ENCODE results near the gene CFAP100.

Gene CFAP100

DNA sequence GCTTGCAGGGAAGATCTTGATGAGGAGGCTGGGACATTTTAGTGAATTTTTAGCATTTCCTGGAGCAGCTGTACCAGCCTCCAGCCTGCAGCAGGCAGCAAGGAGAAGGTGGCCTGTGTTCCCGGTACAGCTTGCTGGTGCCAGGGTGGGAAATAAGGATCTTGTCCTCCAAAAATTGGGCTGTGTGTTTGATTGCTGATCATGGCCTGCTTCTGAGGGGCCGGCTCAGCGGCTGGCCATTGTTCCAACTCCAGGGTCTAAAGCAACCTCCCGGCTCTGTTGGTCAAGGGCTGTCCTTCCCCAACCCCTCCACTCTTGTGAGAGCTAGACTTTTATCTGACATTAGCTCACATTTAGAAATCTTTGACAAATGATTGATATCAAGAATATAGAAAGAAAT, 5.0 kb downstream of the CFAP100 start:
- DNase-seq (ENCODE audit: low read depth): no peak

DNA sequence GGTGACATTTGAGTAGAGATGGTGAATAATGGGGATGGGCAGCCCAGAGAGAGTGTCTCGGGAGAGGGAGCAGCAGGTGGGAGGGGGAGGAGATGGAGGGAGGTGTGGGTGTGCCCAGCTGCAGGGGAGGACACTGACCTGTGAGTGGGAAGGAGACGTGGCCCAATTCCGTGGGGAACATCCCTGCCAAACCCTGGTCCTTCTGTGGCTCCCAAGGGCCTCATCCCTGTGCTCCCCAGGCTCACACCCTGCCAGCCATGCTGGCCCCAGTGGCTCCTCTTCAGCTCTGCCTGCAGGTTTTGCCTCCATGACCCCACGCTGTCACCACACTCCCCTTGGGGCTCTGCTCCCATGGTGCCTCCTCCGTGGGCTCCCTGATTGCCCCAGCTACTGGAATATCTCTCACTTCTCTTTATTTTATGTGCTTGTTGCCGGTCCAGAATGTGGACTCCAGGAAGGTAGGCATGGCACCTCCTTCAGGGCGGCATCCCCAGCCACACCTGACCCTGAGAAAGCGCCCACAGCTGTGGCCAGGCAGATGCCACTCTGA, 7.0 kb downstream of the CFAP100 start:
- no peak for DNase-seq (ENCODE audit: low read depth)

DNA sequence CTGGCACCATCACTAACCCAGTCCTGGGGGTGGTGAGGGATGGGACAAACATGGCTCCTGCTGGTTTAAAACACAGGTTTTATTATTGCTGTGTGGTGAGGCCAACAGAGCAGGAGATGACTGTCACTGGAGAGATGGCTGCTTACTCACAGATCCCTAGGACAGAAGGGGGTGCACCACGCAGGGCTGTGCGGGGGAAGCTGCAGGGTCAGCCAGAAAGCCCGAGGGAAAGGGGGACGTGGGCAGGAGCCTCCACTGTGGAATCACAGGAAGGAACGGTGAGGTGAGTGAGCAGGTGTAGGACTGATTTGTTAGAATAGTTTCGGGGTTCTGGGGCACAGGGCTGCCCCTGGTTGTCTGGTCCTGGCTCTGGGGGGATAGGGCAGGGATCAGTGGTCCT, 7.5 kb downstream of the CFAP100 start:
- no peak for DNase-seq (ENCODE audit: low read depth)

- no peak for DNase-seq (ENCODE audit: low read depth)
Measured at GRCh38 chr3:126402666-126403302, 8.1 kb downstream of the CFAP100 start.

GRCh38 chr3:126406389-126407296, 11.9 kb downstream of the CFAP100 start:
- no peak for DNase-seq (ENCODE audit: low read depth)

- no peak for DNase-seq (ENCODE audit: low read depth)
Measured at GRCh38 chr3:126407412-126408044, 12.8 kb downstream of the CFAP100 start.

- no peak for DNase-seq (ENCODE audit: low read depth)
Measured at GRCh38 chr3:126408099-126408498, 13.4 kb downstream of the CFAP100 start.

DNA sequence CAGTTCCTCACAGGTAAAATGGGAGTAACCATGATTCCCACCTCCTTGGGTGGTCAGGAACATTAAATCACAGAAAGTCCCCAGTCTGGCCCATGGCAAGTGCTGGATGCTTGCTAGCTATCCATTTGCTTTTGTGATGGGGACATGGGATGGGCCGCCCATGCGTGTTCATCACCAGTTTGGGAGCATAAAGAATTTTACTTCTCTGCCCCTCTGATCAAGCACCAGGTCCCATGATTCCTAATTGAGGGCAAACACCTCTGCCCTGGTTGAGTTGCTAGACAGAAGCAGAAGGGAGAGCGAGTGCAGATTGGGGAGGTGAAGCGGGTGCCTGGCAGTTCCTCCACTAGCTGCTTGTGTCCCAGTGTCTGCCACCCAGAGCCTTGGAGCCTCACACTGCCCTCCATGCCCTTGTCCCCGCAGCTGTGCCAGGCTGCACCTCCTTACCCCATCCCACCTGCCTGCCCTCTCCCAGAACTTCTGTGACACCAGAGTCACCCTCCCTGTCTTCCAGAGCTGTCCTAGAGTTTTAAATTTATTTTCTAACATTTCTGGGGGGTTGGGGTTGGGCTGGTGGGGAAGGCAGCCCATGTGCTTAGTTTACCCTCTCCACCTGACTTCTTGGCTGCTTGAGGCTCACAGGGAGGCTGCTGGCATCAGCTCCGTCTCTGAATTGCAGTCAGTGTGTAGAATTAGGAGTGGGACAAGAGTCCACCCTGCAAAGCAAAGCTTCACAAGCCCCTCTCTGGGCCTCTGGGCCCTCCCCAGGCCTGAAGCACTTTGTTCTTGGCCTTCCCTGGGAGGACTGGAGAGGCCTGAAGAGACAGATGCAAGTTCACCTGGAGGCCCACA, 18.4 kb downstream of the CFAP100 start:
- no peak for DNase-seq (ENCODE audit: low read depth)

GRCh38 chr3:126413693-126414080, 19.0 kb downstream of the CFAP100 start:
- no peak for DNase-seq (ENCODE audit: low read depth)

GRCh38 chr3:126414406-126414805, 19.7 kb downstream of the CFAP100 start:
- DNase-seq (ENCODE audit: low read depth): no peak

DNA sequence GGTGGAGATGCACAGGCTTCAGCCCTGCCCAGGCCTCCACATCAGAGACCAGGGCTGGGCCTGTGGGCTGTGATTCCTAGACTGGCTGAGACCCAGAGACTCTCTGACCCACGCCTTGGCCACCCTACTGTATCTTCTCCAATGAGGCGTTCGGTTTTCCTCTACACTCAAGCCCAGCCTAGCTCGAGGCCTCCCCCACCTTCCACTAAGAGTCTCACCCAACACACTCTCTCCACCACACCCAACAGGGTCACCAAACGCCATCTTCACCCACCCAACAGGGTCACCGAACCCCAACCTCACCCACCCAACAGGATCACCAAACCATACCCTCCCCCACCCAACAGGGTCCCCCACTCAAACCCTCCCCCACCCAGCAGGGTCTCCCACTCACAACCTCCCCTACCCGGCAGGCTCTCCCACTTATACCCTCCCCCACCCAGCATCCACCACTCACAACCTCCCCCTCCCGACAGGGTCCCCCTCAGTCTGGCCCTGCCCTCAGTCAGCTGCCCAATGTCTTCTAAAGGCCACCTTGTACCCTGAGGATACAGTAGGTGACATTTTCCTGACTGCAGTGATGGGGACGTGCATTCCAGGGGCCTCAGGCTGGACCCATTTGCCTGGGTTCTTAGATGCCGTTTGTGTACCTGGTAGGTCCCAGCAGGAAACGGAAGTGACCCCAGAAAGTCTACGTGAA, 20.4 kb downstream of the CFAP100 start:
- DNase-seq (ENCODE audit: low read depth): no peak

GRCh38 chr3:126415661-126416591, 21.2 kb downstream of the CFAP100 start:
- no peak for DNase-seq (ENCODE audit: low read depth)

GRCh38 chr3:126416943-126417342, 22.2 kb downstream of the CFAP100 start:
- no peak for DNase-seq (ENCODE audit: low read depth)

DNA sequence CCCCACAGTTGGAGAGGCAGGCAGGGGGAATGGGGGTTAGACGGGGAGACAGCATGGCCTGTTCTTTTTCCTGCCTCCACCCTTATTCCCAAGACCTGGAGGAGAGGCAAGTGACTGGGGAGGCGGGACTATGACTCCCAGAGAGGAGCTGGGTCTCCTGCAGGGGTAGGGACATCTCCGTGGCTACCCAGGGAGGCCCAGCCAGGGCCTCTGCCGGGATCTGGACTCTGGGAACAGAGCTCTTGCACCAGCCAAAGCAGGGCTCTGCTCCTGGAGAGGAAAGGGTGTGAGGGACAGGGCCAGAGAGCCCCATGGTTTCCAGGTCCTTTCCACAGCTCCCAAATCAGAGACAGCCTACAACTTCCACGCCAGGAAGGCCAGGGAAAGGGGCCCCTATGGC, 22.8 kb downstream of the CFAP100 start:
- no peak for DNase-seq (ENCODE audit: low read depth)

GRCh38 chr3:126417981-126418530, 23.3 kb downstream of the CFAP100 start:
- no peak for DNase-seq (ENCODE audit: low read depth)

DNA sequence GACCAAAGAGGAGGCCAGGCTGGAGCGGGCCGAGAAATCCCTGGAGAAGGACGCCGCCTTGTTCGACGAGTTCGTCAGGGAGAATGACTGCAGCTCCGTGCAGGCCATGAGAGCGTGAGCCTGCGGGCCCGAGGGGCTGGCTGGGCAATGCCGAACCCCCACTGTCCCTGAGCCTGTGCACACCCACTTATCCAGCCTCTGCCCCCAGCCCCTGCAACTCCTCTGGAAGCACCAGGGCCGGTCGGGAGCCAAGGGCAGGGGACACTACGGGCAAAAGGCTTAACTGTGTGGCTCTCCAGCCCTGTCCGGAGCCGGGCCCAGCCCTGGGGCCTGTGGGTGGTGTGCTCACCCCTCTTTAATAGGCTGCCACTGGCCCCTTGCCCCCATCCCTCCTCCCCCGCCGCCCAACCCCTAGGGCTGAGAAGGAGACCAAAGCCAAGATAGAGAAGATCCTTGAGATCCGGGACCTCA, 24.0 kb downstream of the CFAP100 start:
- no peak for DNase-seq (ENCODE audit: low read depth)

DNA sequence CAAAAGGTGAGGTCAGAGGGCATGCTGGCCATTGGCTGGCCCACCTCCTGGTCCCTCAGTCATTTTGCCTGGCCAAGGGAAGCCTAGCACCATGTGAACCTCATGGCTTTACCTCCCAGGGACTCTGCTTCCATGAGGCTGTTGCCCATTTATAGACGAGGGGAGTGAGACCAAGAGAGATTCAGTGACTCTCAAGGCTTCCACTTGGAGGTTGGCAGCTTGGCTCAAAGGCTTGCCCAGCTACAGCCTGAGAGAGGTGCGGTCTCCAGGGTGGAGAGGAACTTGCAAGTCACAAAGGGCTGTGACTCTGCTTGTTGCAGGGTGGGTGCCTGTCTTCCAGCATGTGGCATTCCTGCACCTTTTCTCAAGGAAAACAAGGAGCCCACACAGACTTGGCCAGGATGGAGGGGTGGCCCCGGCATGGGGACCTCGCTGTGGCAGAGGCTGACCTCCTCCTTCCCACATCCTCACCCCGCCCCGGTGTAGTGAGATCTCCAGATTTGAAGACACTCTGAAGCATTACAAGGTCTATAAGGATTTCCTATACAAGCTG, 24.5 kb downstream of the CFAP100 start:
- no peak for DNase-seq (ENCODE audit: low read depth)

- peak; percentile 17 for DNase-seq (ENCODE audit: low read depth)
Measured at GRCh38 chr3:126419886-126420786, 25.4 kb downstream of the CFAP100 start.

Measured in ELR (cell line).